IPS-18c (cell line): ENCODE measurements around the gene SPHK2.
A peak's percentile ranks its signal among the peaks of the same experiment; 100 is the strongest.
"Not testable (repeated sequence)": the region's sequence is repeated elsewhere in the genome, so short reads cannot be mapped to it uniquely, and the experiment has no call there.

ENCODE experiments used
- H3K4me3 ChIP-seq: 2 replicates; pipeline ENCODE4 v1.7.0; 2013; ENCODE audit warnings: low read depth, mild to moderate bottlenecking, low read length, moderate library complexity; ENCODE audit not compliant: insufficient read depth
- H3K9me3 ChIP-seq: one replicate; pipeline ENCODE4 v1.6.1; 2013; ENCODE audit warnings: mild to moderate bottlenecking, low read length, moderate library complexity; ENCODE audit not compliant: control insufficient read depth, insufficient read depth

The SPHK2 gene

GRCh38 chr19:48644355-48644754 is 25.0 kb downstream of the SPHK2 start:
- peak overlapping the region; percentile 84 for H3K4me3 ChIP-seq

GRCh38 chr19:48644839-48645619 is 25.7 kb downstream of the SPHK2 start:
- H3K4me3 ChIP-seq: peak overlapping the region; percentile 84
- no peaks in the 10 kb centered on the region for H3K9me3 ChIP-seq

More at GRCh38 chr19:48644355-48644754, 25.0 kb downstream of the SPHK2 start:
- no peaks in the 10 kb centered on the region for H3K9me3 ChIP-seq

- peak overlapping the region; percentile 84 for H3K4me3 ChIP-seq
- no peaks in the 10 kb centered on the region for H3K9me3 ChIP-seq
Observed at GRCh38 chr19:48645620-48646000, 26.3 kb downstream of the SPHK2 start.

GRCh38 chr19:48646001-48646721 is 26.9 kb downstream of the SPHK2 start, which contains the start of gene CA11:
TSS of gene CA11 (minus strand) at chr19:48646187. CDS start at chr19:48645632, 555 bp downstream.
- H3K9me3 ChIP-seq: no peaks in the 10 kb centered on the region
- H3K4me3 ChIP-seq: peak within 1 kb of the TSS; percentile 84

- H3K4me3 ChIP-seq: peak overlapping the region; percentile 84; the same call in 1 of the 2 replicates
Observed at GRCh38 chr19:48646722-48647216, 27.5 kb downstream of the SPHK2 start.

GRCh38 chr19:48648134-48648533 is 28.8 kb downstream of the SPHK2 start:
- Histone ChIP-seq H3K9me3 (no peaks in the 10 kb centered on the region), H3K4me3 (no peak overlapping the region)

More at GRCh38 chr19:48646722-48647216, 27.5 kb downstream of the SPHK2 start:
- H3K9me3 ChIP-seq: no peaks in the 10 kb centered on the region

- no peaks in the 10 kb centered on the region for H3K9me3 ChIP-seq
Observed at GRCh38 chr19:48650974-48651682, 31.8 kb downstream of the SPHK2 start.

GRCh38 chr19:48651683-48652048 is 32.4 kb downstream of the SPHK2 start:
- Histone ChIP-seq H3K4me3 (no peak overlapping the region), H3K9me3 (no peaks in the 10 kb centered on the region)

More at GRCh38 chr19:48650974-48651682, 31.8 kb downstream of the SPHK2 start:
- no peak overlapping the region for H3K4me3 ChIP-seq

- Histone ChIP-seq H3K9me3 (no peaks in the 10 kb centered on the region), H3K4me3 (no peak overlapping the region)
Observed at GRCh38 chr19:48654299-48655059, 35.2 kb downstream of the SPHK2 start.

- H3K4me3 ChIP-seq: no peak overlapping the region
- no peaks in the 10 kb centered on the region for H3K9me3 ChIP-seq
Observed at GRCh38 chr19:48656840-48657474, 37.7 kb downstream of the SPHK2 start.

GRCh38 chr19:48657828-48658227 is 38.5 kb downstream of the SPHK2 start:
- H3K4me3 ChIP-seq, H3K9me3 ChIP-seq: not testable (repeated sequence)

GRCh38 chr19:48658483-48658882 is 39.2 kb downstream of the SPHK2 start:
- Histone ChIP-seq H3K4me3 (no peak overlapping the region), H3K9me3 (no peaks in the 10 kb centered on the region)

- H3K4me3 ChIP-seq: no peak overlapping the region
- no peaks in the 10 kb centered on the region for H3K9me3 ChIP-seq
Observed at GRCh38 chr19:48659768-48660167, 40.5 kb downstream of the SPHK2 start.

GRCh38 chr19:48660852-48661710 is 41.8 kb downstream of the SPHK2 start:
- Histone ChIP-seq H3K4me3 (no peak overlapping the region), H3K9me3 (no peaks in the 10 kb centered on the region)

GRCh38 chr19:48661711-48662090 is 42.4 kb downstream of the SPHK2 start:
- Histone ChIP-seq H3K4me3 (no peak overlapping the region), H3K9me3 (no peaks in the 10 kb centered on the region)

- no peak overlapping the region for H3K4me3 ChIP-seq
- no peaks in the 10 kb centered on the region for H3K9me3 ChIP-seq
Observed at GRCh38 chr19:48663667-48664066, 44.4 kb downstream of the SPHK2 start.
